ENCODE measurements around the gene SLC37A4. TPM values are rescaled to one million over a fixed set of nuclear protein-coding genes. Genes with fewer than 3 reads are reported as not detected.

Gene SLC37A4
- 10 to 100 TPM; 14.0 to 25.4 (median 19.5) TPM for total RNA-seq

DNA sequence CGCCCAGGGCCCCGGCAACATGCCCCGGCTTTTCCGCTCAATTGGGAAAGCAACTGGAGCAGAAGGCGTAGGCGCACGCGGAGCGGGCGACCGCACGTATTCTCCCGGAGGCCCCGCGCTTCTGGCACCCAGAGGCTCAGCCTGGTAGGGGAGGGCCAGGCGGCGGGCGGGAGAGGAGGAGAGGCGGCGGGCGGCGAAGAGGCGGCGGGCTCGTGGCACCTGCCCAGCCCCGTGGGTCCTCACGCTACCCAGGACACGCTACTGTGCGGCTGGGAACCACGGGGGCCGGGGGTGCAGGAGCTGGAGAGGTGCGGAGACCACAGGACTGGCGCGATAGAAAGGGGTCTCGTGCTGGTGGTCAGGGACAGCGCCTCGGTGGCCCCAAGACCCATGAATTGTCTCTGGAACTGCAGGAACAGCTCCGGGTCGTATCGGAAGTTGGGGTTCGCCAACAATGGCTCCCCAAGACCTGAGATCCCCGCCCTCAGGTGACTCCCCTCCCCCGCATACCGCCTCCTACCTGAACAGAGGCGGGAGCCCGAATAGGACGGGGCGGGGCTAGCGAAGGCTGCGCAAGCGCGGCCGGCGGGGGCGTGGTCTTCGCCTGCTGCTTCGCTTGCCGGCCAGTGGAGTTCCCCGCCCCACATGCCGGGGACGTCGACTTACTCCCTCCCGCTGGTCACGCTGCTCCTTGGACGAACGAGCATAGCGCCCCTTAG lies at the start of gene SLC37A4:
TSS of gene SLC37A4 (minus strand) at position 549 of the 719 bp plus-strand sequence.
- intact Hi-C loops (cut with DNase I; ENCODE audit: low total_unique reads): no loop called here
- 0 to 1% methylated on average over 49 to 52 of the region's 67 CpGs for WGBS, 2 donors
- TF ChIP-seq POLR2A (IDR thresholded peaks at IDR 0.05): no peak
- TF ChIP-seq, protein P1, sequence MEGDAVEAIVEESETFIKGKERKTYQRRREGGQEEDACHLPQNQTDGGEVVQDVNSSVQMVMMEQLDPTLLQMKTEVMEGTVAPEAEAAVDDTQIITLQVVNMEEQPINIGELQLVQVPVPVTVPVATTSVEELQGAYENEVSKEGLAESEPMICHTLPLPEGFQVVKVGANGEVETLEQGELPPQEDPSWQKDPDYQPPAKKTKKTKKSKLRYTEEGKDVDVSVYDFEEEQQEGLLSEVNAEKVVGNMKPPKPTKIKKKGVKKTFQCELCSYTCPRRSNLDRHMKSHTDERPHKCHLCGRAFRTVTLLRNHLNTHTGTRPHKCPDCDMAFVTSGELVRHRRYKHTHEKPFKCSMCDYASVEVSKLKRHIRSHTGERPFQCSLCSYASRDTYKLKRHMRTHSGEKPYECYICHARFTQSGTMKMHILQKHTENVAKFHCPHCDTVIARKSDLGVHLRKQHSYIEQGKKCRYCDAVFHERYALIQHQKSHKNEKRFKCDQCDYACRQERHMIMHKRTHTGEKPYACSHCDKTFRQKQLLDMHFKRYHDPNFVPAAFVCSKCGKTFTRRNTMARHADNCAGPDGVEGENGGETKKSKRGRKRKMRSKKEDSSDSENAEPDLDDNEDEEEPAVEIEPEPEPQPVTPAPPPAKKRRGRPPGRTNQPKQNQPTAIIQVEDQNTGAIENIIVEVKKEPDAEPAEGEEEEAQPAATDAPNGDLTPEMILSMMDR (IDR thresholded peaks at IDR 0.05): no peak
- H3K4me3 ChIP-seq (ENCODE audit: low read depth, poor library complexity, severe bottlenecking): peak within 1 kb of the TSS; percentile 65
- peak; percentile 97 to 99 for DNase-seq (ENCODE audit: low spot score in 2 of 2)

DNA sequence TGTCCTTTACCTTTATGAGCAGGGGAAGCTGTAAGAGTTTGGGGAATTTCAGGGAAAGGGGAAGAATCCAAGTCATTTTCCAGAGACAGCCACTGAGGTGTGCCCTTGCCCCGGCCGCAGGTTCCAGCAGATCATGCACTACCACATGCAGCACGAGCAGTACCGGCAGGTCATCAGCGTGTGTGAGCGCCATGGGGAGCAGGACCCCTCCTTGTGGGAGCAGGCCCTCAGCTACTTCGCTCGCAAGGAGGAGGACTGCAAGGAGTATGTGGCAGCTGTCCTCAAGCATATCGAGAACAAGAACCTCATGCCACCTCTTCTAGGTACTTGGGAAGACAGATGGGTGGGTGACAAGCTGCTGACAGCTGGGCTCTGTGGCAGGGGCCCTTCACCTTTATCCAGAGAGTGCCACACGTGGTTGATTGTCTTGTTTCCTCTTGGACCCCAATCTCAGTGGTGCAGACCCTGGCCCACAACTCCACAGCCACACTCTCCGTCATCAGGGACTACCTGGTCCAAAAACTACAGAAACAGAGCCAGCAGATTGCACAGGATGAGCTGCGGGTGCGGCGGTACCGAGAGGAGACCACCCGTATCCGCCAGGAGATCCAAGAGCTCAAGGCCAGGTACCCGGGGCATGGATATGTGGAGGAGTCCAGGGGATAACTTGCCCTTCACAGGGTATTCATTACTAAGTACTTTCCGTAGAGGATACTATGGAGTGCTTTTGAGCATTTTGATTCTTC lies 48.2 kb upstream of the SLC37A4 start:
- intact Hi-C loops (cut with DNase I; ENCODE audit: low total_unique reads): no loop called here
- no peak overlapping the region for H3K4me3 ChIP-seq (ENCODE audit: low read depth, poor library complexity, severe bottlenecking)
- TF ChIP-seq, protein P1 (IDR thresholded peaks at IDR 0.05): no peak
- no peak for TF ChIP-seq POLR2A (IDR thresholded peaks at IDR 0.05)
- 90 to 94% methylated on average over 19 of the region's 19 CpGs for WGBS, 2 donors
- no peak for DNase-seq (ENCODE audit: low spot score in 2 of 2)

DNA sequence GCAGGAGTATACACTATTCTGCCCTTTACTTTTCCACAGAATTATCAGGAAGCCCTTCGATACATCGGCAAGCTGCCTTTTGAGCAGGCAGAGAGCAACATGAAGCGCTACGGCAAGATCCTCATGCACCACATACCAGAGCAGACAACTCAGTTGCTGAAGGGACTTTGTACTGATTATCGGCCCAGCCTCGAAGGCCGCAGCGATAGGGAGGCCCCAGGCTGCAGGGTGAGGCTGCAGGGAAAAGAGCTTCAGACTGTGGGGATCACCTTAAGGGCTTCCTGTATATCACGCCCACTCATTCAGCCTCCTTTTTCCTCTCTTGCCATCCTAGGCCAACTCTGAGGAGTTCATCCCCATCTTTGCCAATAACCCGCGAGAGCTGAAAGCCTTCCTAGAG lies 47.2 kb upstream of the SLC37A4 start:
- DNase-seq (ENCODE audit: low spot score in 2 of 2): no peak
- intact Hi-C loops (cut with DNase I; ENCODE audit: low total_unique reads): no loop called here
- 83 to 94% methylated on average over 11 of the region's 11 CpGs for WGBS, 2 donors
- no peak for TF ChIP-seq POLR2A (IDR thresholded peaks at IDR 0.05)
- TF ChIP-seq, protein P1 (IDR thresholded peaks at IDR 0.05): no peak
- no peak overlapping the region for H3K4me3 ChIP-seq (ENCODE audit: low read depth, poor library complexity, severe bottlenecking)

DNA sequence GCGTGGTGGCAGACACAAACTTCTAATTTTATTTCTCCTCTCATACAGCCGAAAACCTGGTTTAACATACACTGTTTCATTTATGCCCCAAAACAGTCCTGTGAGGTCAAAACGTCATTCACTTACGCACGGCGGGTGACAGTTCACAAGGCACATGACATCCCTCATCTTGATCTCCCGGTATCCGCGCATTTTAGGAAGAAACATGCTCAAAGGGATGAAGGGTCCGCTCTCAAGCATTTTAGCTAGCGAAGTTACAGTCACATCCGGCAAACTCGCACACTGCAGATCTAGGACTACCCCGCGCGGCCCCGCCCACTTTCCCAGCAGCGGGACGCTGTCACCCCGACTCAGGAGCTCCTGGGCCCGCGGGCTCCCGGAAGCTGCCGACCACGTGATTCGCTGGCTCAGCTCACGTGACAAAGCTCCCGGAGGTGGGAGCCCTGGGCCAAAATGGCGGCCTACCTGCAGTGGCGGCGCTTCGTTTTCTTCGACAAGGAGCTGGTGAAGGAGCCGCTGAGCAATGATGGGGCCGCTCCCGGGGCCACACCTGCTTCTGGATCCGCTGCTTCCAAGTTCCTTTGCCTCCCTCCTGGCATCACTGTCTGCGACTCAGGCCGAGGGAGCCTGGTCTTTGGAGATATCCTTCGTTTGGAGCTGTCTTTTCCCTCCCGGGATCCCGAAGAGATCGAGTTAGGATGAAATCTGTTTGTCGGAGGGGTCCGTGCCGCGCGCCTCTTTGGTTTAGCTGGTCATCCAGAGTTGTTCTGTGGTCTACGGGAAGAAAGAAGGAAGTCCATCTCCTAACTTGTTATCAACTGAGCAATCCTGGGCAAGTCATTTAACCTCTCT lies 36.9 kb upstream of the SLC37A4 start, which contains the start of gene VPS11:
TSS of gene VPS11 (plus strand) at position 448 of the 852 bp plus-strand sequence. CDS start at position 454, 6 bp downstream.
- peak; percentile 98 to 100 for DNase-seq (ENCODE audit: low spot score in 2 of 2)
- peak in 1 of 2 donors; percentile 10 for TF ChIP-seq POLR2A (IDR thresholded peaks at IDR 0.05)
- TF ChIP-seq, protein P1 (IDR thresholded peaks at IDR 0.05): no peak
- WGBS, 2 donors: 0 to 1% methylated on average over 39 to 49 of the region's 49 CpGs
- intact Hi-C loops (cut with DNase I; ENCODE audit: low total_unique reads): no loop called here
- peak within 1 kb of the TSS; percentile 94 for H3K4me3 ChIP-seq (ENCODE audit: low read depth, poor library complexity, severe bottlenecking)

DNA sequence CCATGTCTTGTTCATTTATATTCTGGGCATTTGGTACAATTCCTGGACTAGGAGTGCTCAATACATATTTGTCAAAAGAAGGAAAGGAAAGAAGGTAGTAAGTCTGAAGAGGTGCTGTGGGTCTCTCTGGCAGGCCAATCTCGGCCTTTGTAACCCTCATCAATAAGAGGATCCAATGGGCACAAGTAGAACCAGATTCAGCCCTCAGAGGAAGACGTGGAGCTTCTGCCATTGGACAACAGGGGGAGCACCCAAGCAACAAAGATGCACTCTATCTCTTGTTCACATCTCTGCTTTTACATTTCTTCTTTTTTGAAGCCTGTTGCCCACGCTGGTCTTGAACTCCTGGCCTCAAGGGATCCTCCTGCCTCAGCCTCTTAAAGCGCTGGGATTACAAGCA lies 34.7 kb upstream of the SLC37A4 start:
- 67% methylated on average over 4 of the region's 4 CpGs for WGBS, 2 donors
- H3K4me3 ChIP-seq (ENCODE audit: low read depth, poor library complexity, severe bottlenecking): no peak overlapping the region
- intact Hi-C loops (cut with DNase I; ENCODE audit: low total_unique reads): no loop called here
- DNase-seq (ENCODE audit: low spot score in 2 of 2): no peak
- no peak for TF ChIP-seq POLR2A (IDR thresholded peaks at IDR 0.05)
- TF ChIP-seq, protein P1 (IDR thresholded peaks at IDR 0.05): no peak
